K562 treated with DMSO at 1 percent for 24 hours (cell line): ENCODE measurements around the gene PTPN20. TPM values are rescaled to one million over a fixed set of nuclear protein-coding genes. Genes with fewer than 3 reads are reported as not detected.

Experiments
- total RNA-seq: library from RNA; unstranded; fragments of 300-600 nt; gene quantifications from 2 replicates; pipeline ENCODE4 v1.2.3, GENCODE V29; 2022; ENCODE audit warnings: low read depth; ENCODE audit not compliant: insufficient read depth

The PTPN20 gene
- 0.43 TPM in 1 of 2 replicates, not detected in the other for total RNA-seq

GRCh38 chr10:46911144-46911876 is at the start of gene PTPN20:
Gene PTPN20, plus strand, starts transcription at chr10:46911428. Its CDS starts 21,072 bp downstream, at chr10:46932500.

